ENCODE data around the gene USP20.

- TF ChIP-seq CEBPB (IDR thresholded peaks at IDR 0.05; ENCODE audit: low read depth) (no peak), REST (IDR thresholded peaks at IDR 0.05; ENCODE audit: low read depth) (no peak), SRF (IDR thresholded peaks at IDR 0.05; ENCODE audit: low read depth) (no peak), POLR2A (IDR thresholded peaks at IDR 0.05; ENCODE audit: borderline replicate concordance, extremely low read depth, insufficient read depth, insufficient read length) (no peak), ATF3 (IDR thresholded peaks at IDR 0.05) (no peak), CTCF (IDR thresholded peaks at IDR 0.05 in 2 of 3, conservative IDR thresholded peaks at IDR 0.05 in 1 of 3; ENCODE audit: borderline replicate concordance in 1 of 3, insufficient read depth in 1 of 3, low read depth in 2 of 3, low read length in 2 of 3) (no peak), EZH2 (IDR thresholded peaks at IDR 0.05) (no peak), JUND (IDR thresholded peaks at IDR 0.05) (no peak), SP1 (IDR thresholded peaks at IDR 0.05; ENCODE audit: low read depth) (no peak), ELF1 (IDR thresholded peaks at IDR 0.05; ENCODE audit: borderline replicate concordance, low read depth) (no peak), SIN3A (IDR thresholded peaks at IDR 0.05; ENCODE audit: low read depth) (no peak), ZFX (IDR thresholded peaks at IDR 0.05) (no peak), EZH2phosphoT487 (IDR thresholded peaks at IDR 0.05; ENCODE audit: borderline replicate concordance) (no peak)
These were observed 35.8 kb downstream of the USP20 start for GRCh38 chr9:129871046-129871445.

All from HCT116 (cell line).